Mammary epithelial cell (primary cell): ENCODE results near the gene ITFG2.

Source experiments
- EZH2 ChIP-seq: IDR thresholded peaks from 2 replicates; pipeline ENCODE4 v1.6.1; 2012; ENCODE audit warnings: low read length, inconsistent platforms, borderline replicate concordance
- TF ChIP-seq, protein P1 (sequence below), 2 donors: IDR thresholded peaks in 1 of 2; conservative IDR thresholded peaks in 1 of 2; 2 replicates each; pipeline ENCODE4 v1.5.1; 2011 to 2012; ENCODE audit warnings: inconsistent platforms in 2 of 2, low read length in 2 of 2, mild to moderate bottlenecking in 2 of 2, control low read depth in 1 of 2, low read depth in 1 of 2; ENCODE audit not compliant: insufficient read depth in 1 of 2; ENCODE audit errors: extremely low read depth in 1 of 2

DNA sequence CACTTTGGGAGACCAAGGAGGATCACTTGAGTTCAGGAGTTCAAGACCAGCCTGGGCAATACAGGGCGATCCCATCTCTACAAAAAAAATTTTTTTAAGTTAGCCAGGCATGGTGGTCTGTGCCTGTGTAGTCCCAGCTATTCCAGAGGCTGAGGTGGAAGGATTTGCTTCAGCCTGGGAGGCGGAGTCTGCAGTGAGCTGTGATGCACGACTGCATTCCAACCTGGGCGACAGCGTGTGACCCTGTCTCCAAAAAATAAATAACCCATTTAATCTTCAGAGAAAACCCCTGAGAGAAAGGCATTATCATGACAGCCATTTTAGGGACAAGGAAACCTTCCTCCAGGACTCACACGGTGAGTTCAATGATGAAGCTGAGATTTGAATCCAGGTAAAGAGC lies 21.4 kb upstream of the ITFG2 start:
- TF ChIP-seq, protein P1, sequence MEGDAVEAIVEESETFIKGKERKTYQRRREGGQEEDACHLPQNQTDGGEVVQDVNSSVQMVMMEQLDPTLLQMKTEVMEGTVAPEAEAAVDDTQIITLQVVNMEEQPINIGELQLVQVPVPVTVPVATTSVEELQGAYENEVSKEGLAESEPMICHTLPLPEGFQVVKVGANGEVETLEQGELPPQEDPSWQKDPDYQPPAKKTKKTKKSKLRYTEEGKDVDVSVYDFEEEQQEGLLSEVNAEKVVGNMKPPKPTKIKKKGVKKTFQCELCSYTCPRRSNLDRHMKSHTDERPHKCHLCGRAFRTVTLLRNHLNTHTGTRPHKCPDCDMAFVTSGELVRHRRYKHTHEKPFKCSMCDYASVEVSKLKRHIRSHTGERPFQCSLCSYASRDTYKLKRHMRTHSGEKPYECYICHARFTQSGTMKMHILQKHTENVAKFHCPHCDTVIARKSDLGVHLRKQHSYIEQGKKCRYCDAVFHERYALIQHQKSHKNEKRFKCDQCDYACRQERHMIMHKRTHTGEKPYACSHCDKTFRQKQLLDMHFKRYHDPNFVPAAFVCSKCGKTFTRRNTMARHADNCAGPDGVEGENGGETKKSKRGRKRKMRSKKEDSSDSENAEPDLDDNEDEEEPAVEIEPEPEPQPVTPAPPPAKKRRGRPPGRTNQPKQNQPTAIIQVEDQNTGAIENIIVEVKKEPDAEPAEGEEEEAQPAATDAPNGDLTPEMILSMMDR (conservative IDR thresholded peaks at IDR 0.05 in 1 of 2, IDR thresholded peaks at IDR 0.05 in 1 of 2; ENCODE audit: extremely low read depth in 1 of 2, insufficient read depth in 1 of 2, low read depth in 1 of 2, low read length in 2 of 2), result no peak
- TF ChIP-seq EZH2, result no peak
